Upper lobe of left lung (tissue), 4 donors: ENCODE data around the gene BEGAIN.

Source experiments
- CTCF ChIP-seq, 6 experiments: fragments of 450-650 bp in 4 of 6; fragments of 200-600 bp in 2 of 6; sonication (generic) in 2 of 6; IDR thresholded peaks; one replicate each; pipeline ENCODE4 v1.5.1; 2016 to 2019; ENCODE audit warnings: antibody characterized with exemption in 6 of 6
- POLR2A ChIP-seq, 4 donors: fragments of 450-650 bp; IDR thresholded peaks; one replicate each; pipeline ENCODE4 v1.5.1; 2016 to 2017; ENCODE audit warnings: antibody characterized with exemption in 4 of 4, mild to moderate bottlenecking in 2 of 4
- POLR2AphosphoS5 ChIP-seq, 2 donors: sonication (generic); formaldehyde crosslinking; IDR thresholded peaks; one replicate each; pipeline ENCODE4 v1.5.1; 2017; ENCODE audit warnings: antibody characterized with exemption in 2 of 2

GRCh38 chr14:100570726-100571454 is 16.3 kb downstream of the BEGAIN start:
- TF ChIP-seq CTCF (IDR thresholded peaks at IDR 0.05) (no peak), POLR2AphosphoS5 (IDR thresholded peaks at IDR 0.05) (no peak), POLR2A (IDR thresholded peaks at IDR 0.05) (no peak)
